GM12872 (cell line): ENCODE data around the gene CDC14A.

Experiments
- TF ChIP-seq, protein P1 (sequence below): IDR thresholded peaks from 3 replicates; pipeline ENCODE4 v1.5.1; 2011; ENCODE audit warnings: low read depth, mild to moderate bottlenecking, low read length, moderate library complexity; ENCODE audit not compliant: insufficient read depth

The CDC14A gene

GRCh38 chr1:100361511-100362089, 9.3 kb downstream of the CDC14A start:
- TF ChIP-seq, protein P1, sequence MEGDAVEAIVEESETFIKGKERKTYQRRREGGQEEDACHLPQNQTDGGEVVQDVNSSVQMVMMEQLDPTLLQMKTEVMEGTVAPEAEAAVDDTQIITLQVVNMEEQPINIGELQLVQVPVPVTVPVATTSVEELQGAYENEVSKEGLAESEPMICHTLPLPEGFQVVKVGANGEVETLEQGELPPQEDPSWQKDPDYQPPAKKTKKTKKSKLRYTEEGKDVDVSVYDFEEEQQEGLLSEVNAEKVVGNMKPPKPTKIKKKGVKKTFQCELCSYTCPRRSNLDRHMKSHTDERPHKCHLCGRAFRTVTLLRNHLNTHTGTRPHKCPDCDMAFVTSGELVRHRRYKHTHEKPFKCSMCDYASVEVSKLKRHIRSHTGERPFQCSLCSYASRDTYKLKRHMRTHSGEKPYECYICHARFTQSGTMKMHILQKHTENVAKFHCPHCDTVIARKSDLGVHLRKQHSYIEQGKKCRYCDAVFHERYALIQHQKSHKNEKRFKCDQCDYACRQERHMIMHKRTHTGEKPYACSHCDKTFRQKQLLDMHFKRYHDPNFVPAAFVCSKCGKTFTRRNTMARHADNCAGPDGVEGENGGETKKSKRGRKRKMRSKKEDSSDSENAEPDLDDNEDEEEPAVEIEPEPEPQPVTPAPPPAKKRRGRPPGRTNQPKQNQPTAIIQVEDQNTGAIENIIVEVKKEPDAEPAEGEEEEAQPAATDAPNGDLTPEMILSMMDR, result no peak

DNA sequence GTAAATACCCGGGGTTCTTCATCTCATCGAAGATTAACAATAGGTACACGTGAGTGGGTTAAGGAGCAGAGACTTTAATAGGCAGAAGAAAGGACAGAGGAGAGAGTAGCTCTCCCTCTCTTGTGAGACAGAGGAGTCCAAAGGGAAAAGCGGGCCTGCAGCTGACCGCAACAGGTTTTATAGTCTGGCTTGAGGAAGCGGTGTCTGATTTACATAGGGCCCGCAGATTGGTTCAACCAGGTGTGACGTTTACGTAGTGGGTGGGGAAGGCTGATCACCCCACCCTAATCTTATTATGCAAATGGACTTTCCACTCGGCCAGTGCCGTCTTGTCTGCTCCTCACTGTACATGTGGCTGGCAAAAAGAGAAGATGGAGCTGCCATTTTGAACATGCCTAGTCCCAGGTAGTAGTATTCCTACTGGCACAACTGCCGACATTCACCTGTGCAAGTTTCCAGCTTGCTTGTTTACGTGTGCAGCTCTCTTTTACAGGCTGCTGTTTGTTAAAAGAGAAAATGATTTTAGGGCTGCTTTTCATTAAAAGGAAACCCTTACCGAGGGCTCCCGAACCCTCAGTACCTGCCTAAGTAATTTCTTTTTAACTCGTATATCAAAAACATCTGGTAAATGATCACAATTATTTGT, 10.6 kb downstream of the CDC14A start:
- TF ChIP-seq, protein P1, result no peak

DNA sequence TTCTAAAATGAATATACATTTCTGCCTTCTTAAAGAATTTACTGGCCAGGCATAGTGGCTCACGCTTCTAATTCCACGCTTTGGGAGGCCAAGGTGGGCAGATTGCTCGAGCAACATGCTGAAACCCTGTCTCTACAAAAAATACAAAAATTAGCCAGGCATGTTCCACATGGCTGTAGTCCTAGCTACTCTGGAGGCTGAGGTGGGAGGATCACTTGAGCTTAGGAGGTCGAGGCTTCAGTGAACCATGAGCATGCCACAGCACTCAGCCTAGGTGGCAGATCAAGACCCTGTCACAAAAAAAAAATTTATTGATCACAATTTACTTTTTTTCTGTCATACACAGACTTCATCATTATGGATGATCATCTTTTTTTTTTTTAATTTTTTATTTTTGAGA, 11.5 kb downstream of the CDC14A start:
- TF ChIP-seq, protein P1, result no peak

GRCh38 chr1:100364697-100365096, 12.4 kb downstream of the CDC14A start:
- TF ChIP-seq, protein P1, result no peak

GRCh38 chr1:100366209-100366525, 13.9 kb downstream of the CDC14A start:
- TF ChIP-seq, protein P1, result no peak

- TF ChIP-seq, protein P1, result no peak
Observed at GRCh38 chr1:100377590-100378361, 25.5 kb downstream of the CDC14A start.

DNA sequence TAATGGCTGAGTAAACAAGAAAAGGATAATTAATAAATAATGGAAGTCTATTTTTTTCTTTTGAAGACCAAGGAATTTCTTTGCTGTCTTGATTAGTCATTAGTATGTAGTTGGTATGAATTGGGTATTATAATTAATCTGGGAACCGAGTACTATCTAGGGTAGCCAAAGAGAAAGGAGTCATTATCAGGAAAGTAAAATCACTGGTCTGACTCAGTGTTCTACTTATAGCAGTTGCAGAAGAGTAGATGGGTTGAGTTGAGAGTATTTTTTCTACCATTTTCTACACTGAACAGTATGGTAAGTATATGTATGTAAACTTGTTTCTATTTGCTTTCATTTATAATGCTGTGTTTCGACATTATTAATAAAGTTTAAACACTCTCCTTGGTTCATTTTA, 26.6 kb downstream of the CDC14A start:
- TF ChIP-seq, protein P1, result no peak
